A549 treated with AZD2906 at 1 μM for 4 hours (cell line): ENCODE data around the gene NRK. TPM values are rescaled to one million over a fixed set of nuclear protein-coding genes. Genes with fewer than 3 reads are reported as not detected.

ENCODE experiments used
- total RNA-seq: library from RNA; stranded (reverse); fragments of 200-300 nt; extraction: Qiagen RNA extraction; gene quantifications from 5 replicates; pipeline ENCODE4 v1.2.3, GENCODE V29; 2022

Gene NRK
- not detected in 5 replicates for total RNA-seq

GRCh38 chrX:105822138-105823091, at the start of gene NRK:
Gene NRK, plus strand, starts transcription at chrX:105822539. Its CDS starts 307 bp downstream, at chrX:105822846.

Other genes with a start within 250 kb of the NRK start
- not detected in 5 replicates for gene SERPINA7, start 216.2 kb downstream of the NRK start, total RNA-seq